ENCODE data around the gene EHBP1.

- no peak for TF ChIP-seq POLR2A (IDR thresholded peaks at IDR 0.05)
- TF ChIP-seq, protein P1, sequence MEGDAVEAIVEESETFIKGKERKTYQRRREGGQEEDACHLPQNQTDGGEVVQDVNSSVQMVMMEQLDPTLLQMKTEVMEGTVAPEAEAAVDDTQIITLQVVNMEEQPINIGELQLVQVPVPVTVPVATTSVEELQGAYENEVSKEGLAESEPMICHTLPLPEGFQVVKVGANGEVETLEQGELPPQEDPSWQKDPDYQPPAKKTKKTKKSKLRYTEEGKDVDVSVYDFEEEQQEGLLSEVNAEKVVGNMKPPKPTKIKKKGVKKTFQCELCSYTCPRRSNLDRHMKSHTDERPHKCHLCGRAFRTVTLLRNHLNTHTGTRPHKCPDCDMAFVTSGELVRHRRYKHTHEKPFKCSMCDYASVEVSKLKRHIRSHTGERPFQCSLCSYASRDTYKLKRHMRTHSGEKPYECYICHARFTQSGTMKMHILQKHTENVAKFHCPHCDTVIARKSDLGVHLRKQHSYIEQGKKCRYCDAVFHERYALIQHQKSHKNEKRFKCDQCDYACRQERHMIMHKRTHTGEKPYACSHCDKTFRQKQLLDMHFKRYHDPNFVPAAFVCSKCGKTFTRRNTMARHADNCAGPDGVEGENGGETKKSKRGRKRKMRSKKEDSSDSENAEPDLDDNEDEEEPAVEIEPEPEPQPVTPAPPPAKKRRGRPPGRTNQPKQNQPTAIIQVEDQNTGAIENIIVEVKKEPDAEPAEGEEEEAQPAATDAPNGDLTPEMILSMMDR (IDR thresholded peaks at IDR 0.05) = no peak
Observed at GRCh38 chr2:62817995-62818713, 112.6 kb downstream of the EHBP1 start.
